ENCODE data around the gene RCL1. TPM values are rescaled to one million over a fixed set of nuclear protein-coding genes. Genes with fewer than 3 reads are reported as not detected.
"Not testable (repeated sequence)": the region's sequence is repeated elsewhere in the genome, so short reads cannot be mapped to it uniquely, and the experiment has no call there.

The RCL1 gene
- total RNA-seq, 1 donor from 2014 or later, result 12.7 TPM

DNA sequence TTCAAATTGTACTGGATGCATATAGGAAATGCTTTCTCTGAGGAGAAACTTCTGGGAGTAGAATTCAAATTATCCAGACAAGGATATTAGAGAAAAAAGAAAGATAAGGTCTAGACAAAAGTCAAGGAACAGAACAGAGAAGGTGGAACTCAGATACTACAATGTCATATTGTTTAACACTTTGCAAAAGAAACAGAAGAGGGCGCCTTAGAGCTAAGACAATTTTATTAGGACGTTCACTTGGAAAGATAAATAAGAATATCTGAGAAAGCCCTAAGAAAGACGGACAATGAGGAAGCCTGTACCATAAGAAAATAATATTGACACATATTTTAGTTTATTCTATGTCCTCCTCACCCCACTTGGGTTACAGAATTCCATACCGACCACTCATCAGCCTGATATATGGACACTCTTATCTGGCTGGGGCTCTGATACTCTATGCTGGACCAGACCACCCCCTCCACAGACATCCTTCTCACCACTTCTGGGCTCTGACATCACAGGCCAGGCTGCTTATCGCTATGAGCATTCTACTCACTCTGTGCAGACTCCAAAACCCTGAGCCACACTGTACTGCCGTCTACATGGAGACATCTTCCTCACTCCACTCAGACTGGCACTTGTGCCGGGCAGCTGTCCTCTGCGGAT, 42.6 kb upstream of the RCL1 start:
- Mint-ChIP-seq H3K9me3 (no peaks in the 10 kb centered on the region), H3K4me1 (peaks cover 1% of the 10 kb centered on the region), H3K27me3 (ENCODE audit: low read depth) (no peaks in the 10 kb centered on the region), H3K27ac (ENCODE audit: unreplicated experiment) (no peak overlapping the region), H3K4me3 (no peak overlapping the region), H3K36me3 (ENCODE audit: low read depth) (no peaks in the 10 kb centered on the region)
- DNase-seq (ENCODE audit: low read depth, low spot score), result no peak
- TF ChIP-seq, protein P1, sequence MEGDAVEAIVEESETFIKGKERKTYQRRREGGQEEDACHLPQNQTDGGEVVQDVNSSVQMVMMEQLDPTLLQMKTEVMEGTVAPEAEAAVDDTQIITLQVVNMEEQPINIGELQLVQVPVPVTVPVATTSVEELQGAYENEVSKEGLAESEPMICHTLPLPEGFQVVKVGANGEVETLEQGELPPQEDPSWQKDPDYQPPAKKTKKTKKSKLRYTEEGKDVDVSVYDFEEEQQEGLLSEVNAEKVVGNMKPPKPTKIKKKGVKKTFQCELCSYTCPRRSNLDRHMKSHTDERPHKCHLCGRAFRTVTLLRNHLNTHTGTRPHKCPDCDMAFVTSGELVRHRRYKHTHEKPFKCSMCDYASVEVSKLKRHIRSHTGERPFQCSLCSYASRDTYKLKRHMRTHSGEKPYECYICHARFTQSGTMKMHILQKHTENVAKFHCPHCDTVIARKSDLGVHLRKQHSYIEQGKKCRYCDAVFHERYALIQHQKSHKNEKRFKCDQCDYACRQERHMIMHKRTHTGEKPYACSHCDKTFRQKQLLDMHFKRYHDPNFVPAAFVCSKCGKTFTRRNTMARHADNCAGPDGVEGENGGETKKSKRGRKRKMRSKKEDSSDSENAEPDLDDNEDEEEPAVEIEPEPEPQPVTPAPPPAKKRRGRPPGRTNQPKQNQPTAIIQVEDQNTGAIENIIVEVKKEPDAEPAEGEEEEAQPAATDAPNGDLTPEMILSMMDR (conservative IDR thresholded peaks at IDR 0.05), result peak; percentile 72

DNA sequence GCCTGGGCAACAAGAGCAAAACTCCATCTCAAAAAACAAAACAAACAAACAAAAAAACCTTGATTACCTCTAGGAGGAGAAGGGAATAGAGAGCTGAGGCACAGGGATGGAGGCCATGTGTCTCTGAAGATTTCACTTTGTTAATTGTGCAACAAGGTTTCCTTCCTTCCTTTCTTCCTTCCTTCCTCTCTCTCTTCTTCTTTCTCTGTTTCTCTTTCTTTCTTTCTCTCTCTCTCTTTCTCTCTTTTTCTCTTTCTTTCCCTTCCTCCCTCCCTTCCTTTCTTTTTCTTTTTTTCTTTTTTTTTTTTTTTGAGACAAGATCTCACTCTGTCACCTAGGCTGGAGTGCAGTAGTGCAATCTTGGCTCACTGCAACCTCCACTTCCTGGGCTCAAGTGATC, 38.2 kb upstream of the RCL1 start:
- H3K27ac Mint-ChIP-seq (ENCODE audit: unreplicated experiment); DNase-seq (ENCODE audit: low read depth, low spot score); H3K4me3 Mint-ChIP-seq; H3K27me3 Mint-ChIP-seq (ENCODE audit: low read depth); H3K36me3 Mint-ChIP-seq (ENCODE audit: low read depth); H3K9me3 Mint-ChIP-seq: not testable (repeated sequence)
- peaks cover 13% of the 10 kb centered on the region for H3K4me1 Mint-ChIP-seq

DNA sequence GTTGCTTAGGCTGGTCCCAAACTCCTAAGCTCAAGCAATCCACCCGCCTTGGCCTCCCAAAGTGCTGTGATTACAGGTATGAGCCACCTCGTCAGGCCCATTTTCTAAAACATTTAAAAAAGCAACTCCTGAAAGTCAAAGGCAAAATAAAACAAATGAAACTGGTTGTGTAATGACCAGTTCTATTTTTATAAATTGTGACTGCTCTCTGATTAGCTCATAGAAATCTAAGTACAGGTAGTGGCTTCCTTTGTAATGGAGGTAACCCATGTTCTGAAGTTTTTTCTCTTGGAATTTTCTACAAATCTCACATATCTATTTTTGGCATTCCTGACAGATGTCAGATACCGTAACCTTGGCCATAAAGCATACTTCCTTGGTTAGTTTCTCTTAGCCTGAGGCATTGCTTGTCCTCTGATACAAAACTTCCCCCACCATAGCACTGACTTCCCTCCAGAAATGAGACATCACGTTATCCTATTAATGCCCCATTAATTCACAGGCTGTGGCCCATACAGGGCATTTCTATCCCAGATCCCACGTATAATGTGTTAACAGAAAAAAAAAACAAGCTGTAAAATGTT, 37.6 kb upstream of the RCL1 start:
- Mint-ChIP-seq H3K27ac (ENCODE audit: unreplicated experiment) (no peak overlapping the region), H3K36me3 (ENCODE audit: low read depth) (no peaks in the 10 kb centered on the region), H3K9me3 (no peaks in the 10 kb centered on the region), H3K27me3 (ENCODE audit: low read depth) (no peaks in the 10 kb centered on the region), H3K4me1 (peaks cover 13% of the 10 kb centered on the region), H3K4me3 (no peak overlapping the region)
- DNase-seq (ENCODE audit: low read depth, low spot score), result no peak
- TF ChIP-seq, protein P1 (conservative IDR thresholded peaks at IDR 0.05), result no peak

DNA sequence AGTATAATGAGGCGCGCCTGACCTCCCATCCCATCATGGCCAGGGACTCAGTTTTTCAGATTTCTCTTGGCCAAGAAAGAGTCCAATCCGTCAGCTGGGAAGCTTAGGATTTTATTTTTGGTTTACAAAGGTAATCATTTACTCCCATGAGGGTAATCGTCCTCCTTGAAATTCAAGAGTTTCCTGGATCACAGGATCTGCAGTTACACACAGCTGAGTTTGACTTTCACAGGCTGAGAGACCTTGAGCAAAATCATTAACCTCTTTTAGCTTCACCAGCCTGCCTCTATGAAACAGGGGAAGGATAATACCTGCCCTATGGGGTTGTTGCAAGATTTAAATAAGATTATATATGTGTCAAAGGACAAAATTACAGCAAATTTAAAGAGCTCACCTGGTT, 36.3 kb upstream of the RCL1 start:
- peaks cover 13% of the 10 kb centered on the region for H3K4me1 Mint-ChIP-seq
- no peak for DNase-seq (ENCODE audit: low read depth, low spot score)
- no peaks in the 10 kb centered on the region for H3K9me3 Mint-ChIP-seq
- H3K27me3 Mint-ChIP-seq (ENCODE audit: low read depth), result peaks cover 2% of the 10 kb centered on the region
- H3K4me3 Mint-ChIP-seq, result no peak overlapping the region
- TF ChIP-seq, protein P1 (conservative IDR thresholded peaks at IDR 0.05), result no peak
- no peaks in the 10 kb centered on the region for H3K36me3 Mint-ChIP-seq (ENCODE audit: low read depth)
- H3K27ac Mint-ChIP-seq (ENCODE audit: unreplicated experiment), result no peak overlapping the region

DNA sequence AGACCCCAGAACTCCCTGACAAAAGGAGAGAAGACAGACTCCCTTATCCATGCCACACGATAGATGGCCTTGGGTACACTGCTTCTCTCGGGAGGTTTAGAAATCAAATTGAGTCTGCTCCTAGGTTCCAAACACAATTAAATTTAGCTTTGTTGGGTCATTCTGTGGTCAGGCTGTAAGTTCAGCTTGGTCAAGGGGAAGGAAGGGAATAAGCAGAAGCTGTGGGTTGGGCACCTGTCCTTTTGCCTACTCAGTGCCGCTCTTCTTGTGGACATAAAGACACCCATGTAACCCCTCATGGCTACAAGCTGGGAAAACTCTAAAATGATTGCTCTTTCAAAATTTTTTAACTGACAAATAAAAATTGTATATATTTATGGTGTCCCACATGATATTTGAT, 32.6 kb upstream of the RCL1 start:
- Mint-ChIP-seq H3K36me3 (ENCODE audit: low read depth) (no peaks in the 10 kb centered on the region), H3K27ac (ENCODE audit: unreplicated experiment) (no peak overlapping the region), H3K4me3 (no peak overlapping the region), H3K27me3 (ENCODE audit: low read depth) (peaks cover 3% of the 10 kb centered on the region), H3K9me3 (no peaks in the 10 kb centered on the region), H3K4me1 (peaks cover 27% of the 10 kb centered on the region)
- TF ChIP-seq, protein P1 (conservative IDR thresholded peaks at IDR 0.05), result no peak
- DNase-seq (ENCODE audit: low read depth, low spot score), result no peak

DNA sequence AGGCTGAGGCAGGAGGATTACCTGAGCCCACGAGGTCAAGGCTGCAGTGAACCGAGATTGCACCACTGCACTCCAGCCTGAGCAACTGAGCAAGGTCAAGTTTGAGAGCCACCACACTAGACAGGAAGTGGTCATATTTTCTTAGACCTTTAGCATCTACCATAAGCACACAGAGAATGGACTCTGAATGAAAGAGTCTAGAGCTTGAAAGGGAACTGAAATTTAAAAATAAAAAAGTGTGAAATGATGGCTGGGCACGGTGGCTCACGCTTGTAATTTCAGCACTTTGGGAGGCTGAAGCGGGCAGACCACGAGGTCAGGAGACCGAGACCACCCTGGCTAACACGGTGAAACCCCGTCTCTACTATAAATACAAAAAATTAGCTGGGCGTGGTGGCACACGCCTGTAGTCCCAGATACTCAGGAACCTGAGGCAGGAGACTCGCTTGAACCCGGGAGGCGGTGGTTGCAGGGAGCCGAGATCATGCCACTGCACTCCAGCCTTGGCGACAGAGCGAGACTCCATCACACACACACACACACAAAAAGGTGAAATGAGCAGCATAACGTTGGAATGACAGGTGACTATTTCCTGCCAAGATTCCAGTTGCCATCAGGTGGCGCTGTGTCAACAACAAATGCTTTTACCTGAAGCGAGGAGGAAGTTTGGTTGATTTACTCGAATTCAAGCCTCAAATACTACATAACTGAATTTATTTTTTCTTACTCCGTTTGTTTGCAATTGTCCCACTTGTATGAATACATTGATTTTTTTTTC, 30.4 kb upstream of the RCL1 start:
- H3K4me1 Mint-ChIP-seq, result peaks cover 22% of the 10 kb centered on the region
- DNase-seq (ENCODE audit: low read depth, low spot score), result peak; percentile 56
- no peak overlapping the region for H3K27ac Mint-ChIP-seq (ENCODE audit: unreplicated experiment)
- H3K9me3 Mint-ChIP-seq, result no peaks in the 10 kb centered on the region
- H3K36me3 Mint-ChIP-seq (ENCODE audit: low read depth), result no peaks in the 10 kb centered on the region
- no peak overlapping the region for H3K4me3 Mint-ChIP-seq
- H3K27me3 Mint-ChIP-seq (ENCODE audit: low read depth), result peaks cover 3% of the 10 kb centered on the region
- TF ChIP-seq, protein P1 (conservative IDR thresholded peaks at IDR 0.05), result peak; percentile 87

Data from neural crest cell (in vitro differentiated cells).